OCI-LY7 (cell line): ENCODE data around the gene DPM2. TPM values are rescaled to one million over a fixed set of nuclear protein-coding genes. Genes with fewer than 3 reads are reported as not detected.

Experiments used
- BruUV-seq: library from RNA; stranded (reverse); fragments of 400-500 nt; replicated peaks from 2 replicates; lab custom pipeline; 2021; lab: Mats Ljungman, UMichigan
- CTCF ChIA-PET: fragments of 300-600 bp; sonication (Branson Sonifier 250); formaldehyde crosslinking; loops from one replicate; lab custom pipeline; 2022; ENCODE audit warnings: antibody characterized with exemption; ENCODE audit not compliant: unreplicated experiment; lab: Charles Lee
- POLR2A ChIA-PET: fragments of 300-600 bp; sonication (Branson Sonifier 250); formaldehyde crosslinking; loops from one replicate; lab custom pipeline; 2022; ENCODE audit warnings: antibody characterized with exemption; lab: Charles Lee
- DNase-seq: peaks from one replicate; pipeline ENCODE4 v3.0.0-alpha.2; 2015; ENCODE audit warnings: low spot score
- H2AFZ ChIP-seq: fragments of 200-600 bp; sonication (generic), shearing (Covaris generic); 2 replicates; pipeline ENCODE4 v1.6.1; 2014; ENCODE audit warnings: mild to moderate bottlenecking, antibody characterized with exemption, low read length, moderate library complexity
- H3K27ac ChIP-seq: fragments of 200-600 bp; sonication (generic); 2 replicates; pipeline ENCODE4 v1.5.1; 2014; ENCODE audit warnings: mixed run types, low read depth, mild to moderate bottlenecking, moderate library complexity, low read length, inconsistent platforms; ENCODE audit not compliant: poor library complexity, severe bottlenecking
- H3K36me3 ChIP-seq: fragments of 200-600 bp; sonication (generic); 2 replicates; pipeline ENCODE4 v1.6.1; 2014; ENCODE audit warnings: mild to moderate bottlenecking, antibody characterized with exemption, low read length, moderate library complexity, mixed read lengths; ENCODE audit not compliant: insufficient read depth
- H3K4me1 ChIP-seq: fragments of 200-600 bp; sonication (generic); 2 replicates; pipeline ENCODE4 v1.5.1; 2014; ENCODE audit warnings: mild to moderate bottlenecking, low read length; ENCODE audit not compliant: insufficient read depth, poor library complexity, severe bottlenecking
- H3K4me2 ChIP-seq: fragments of 200-600 bp; sonication (generic); 2 replicates; pipeline ENCODE4 v1.6.1; 2014; ENCODE audit warnings: mild to moderate bottlenecking, low read length
- H3K4me3 ChIP-seq: fragments of 200-600 bp; sonication (generic); 2 replicates; pipeline ENCODE4 v1.5.1; 2014; ENCODE audit warnings: mild to moderate bottlenecking, low read depth, low read length; ENCODE audit not compliant: poor library complexity, severe bottlenecking
- H3K79me2 ChIP-seq: fragments of 200-600 bp; sonication (generic); 2 replicates; pipeline ENCODE4 v1.6.1; 2016; ENCODE audit warnings: low read depth, mild to moderate bottlenecking, low read length, moderate library complexity, mixed read lengths; ENCODE audit not compliant: insufficient read depth
- H3K9me2 ChIP-seq: fragments of 200-600 bp; sonication (generic); 2 replicates; pipeline ENCODE4 v1.6.1; 2016; ENCODE audit warnings: mild to moderate bottlenecking, low read length, mixed read lengths; ENCODE audit not compliant: insufficient read depth
- H3K9me3 ChIP-seq: fragments of 200-600 bp; sonication (generic); 2 replicates; pipeline ENCODE4 v1.6.1; 2014; ENCODE audit warnings: mild to moderate bottlenecking, mixed run types, low read length, mixed read lengths
- H4K20me1 ChIP-seq: fragments of 200-600 bp; sonication (generic); 2 replicates; pipeline ENCODE4 v1.6.1; 2014; ENCODE audit warnings: mild to moderate bottlenecking, antibody characterized with exemption, low read length, moderate library complexity, mixed read lengths; ENCODE audit not compliant: insufficient read depth
- EZH2phosphoT487 ChIP-seq: fragments of 200-600 bp; sonication (generic); IDR thresholded peaks from 2 replicates; pipeline ENCODE4 v1.6.1; 2018; ENCODE audit warnings: low read depth, borderline replicate concordance, mild to moderate bottlenecking, mixed run types, antibody characterized with exemption, low read length, moderate library complexity, mixed read lengths
- intact Hi-C: fragments of 100-400 bp; cut with micrococcal nuclease; formaldehyde crosslinking; loops from one replicate; pipeline ENCODE4 v1.10.0; 2022; ENCODE audit not compliant: unreplicated experiment
- total RNA-seq, 2 experiments: library from RNA; depleted of rRNA in 1 of 2; stranded (reverse); fragments of >200 nt in 1 of 2; shearing (Covaris generic) in 1 of 2; gene quantifications; 2 replicates each; pipeline ENCODE4 v1.2.3, GENCODE V29; 2014 to 2022
- TF ChIP-seq, protein P1 (sequence below): fragments of 200-600 bp; sonication (generic); conservative IDR thresholded peaks from 2 replicates; pipeline ENCODE4 v1.5.1; 2014; ENCODE audit warnings: mild to moderate bottlenecking, antibody characterized with exemption, low read length, moderate library complexity, mixed read lengths

DPM2 gene
- total RNA-seq, 2 experiments from 2014 or later, result 49.7 to 50.7 TPM

DNA sequence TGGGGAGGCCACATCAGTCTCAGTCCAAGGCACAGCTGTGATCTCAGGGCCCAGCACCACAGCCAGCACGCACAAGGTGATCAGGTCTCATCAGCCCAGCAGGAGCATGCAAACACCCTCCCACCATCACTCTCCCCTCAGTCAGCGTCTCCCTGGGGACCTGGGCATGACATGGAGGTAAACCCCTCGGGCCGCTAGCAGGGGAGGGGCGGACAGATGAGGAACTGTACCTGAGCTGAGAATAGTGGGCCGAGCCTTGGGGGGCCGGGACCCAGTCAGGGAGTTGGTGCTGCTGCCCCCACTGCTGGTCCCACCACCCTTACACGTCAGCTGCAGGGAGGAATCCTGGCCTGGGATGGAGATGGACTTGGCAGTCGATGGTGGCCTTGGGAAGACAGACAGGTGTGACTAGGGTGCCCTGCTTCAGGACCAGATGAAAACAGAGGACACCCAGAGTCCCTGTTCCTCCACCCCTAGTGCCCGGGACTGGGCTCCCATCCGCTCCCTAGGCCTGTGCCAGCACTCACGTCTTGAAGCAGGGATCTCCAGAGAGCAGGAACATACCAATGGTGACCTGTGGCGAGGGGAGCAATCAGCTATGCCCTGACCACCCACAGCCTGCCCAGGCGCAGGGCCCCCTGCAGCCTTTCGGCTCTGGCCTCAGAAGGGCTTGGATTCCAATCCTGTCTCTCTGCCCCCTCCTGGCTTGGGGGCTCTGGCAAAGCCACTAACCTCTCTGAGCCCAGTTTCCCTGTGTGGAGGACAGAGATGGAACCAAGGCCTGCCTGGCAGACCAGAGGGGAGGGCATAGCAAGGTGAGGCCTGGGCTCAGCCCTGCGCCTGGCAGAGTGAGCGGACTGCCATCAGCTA, 10.4 kb upstream of the DPM2 start:
- intact Hi-C loops, result no loop called here
- Histone ChIP-seq H3K4me1 (peaks cover 20% of the 10 kb centered on the region), H4K20me1 (no peaks in the 10 kb centered on the region), H3K9me3 (no peaks in the 10 kb centered on the region), H3K9me2 (no peaks in the 10 kb centered on the region), H3K36me3 (peaks cover 77% of the 10 kb centered on the region), H3K4me2 (no peak overlapping the region), H3K4me3 (no peak overlapping the region), H3K27ac (no peak overlapping the region), H2AFZ (no peak overlapping the region), H3K79me2 (peaks cover 11% of the 10 kb centered on the region; the same call in 1 of the 2 replicates)
- DNase-seq, result no peak
- BruUV-seq, result no TSS peak
- TF ChIP-seq EZH2phosphoT487, result no peak
- TF ChIP-seq, protein P1, sequence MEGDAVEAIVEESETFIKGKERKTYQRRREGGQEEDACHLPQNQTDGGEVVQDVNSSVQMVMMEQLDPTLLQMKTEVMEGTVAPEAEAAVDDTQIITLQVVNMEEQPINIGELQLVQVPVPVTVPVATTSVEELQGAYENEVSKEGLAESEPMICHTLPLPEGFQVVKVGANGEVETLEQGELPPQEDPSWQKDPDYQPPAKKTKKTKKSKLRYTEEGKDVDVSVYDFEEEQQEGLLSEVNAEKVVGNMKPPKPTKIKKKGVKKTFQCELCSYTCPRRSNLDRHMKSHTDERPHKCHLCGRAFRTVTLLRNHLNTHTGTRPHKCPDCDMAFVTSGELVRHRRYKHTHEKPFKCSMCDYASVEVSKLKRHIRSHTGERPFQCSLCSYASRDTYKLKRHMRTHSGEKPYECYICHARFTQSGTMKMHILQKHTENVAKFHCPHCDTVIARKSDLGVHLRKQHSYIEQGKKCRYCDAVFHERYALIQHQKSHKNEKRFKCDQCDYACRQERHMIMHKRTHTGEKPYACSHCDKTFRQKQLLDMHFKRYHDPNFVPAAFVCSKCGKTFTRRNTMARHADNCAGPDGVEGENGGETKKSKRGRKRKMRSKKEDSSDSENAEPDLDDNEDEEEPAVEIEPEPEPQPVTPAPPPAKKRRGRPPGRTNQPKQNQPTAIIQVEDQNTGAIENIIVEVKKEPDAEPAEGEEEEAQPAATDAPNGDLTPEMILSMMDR, result no peak
- POLR2A ChIA-PET, result interaction anchor here (1.2 kb wide), 1 partner anchor 36 kb away, joined by 3 read pairs; no protein-coding TSS in a partner anchor
- CTCF ChIA-PET, result no interaction called here

GRCh38 chr9:127946728-127947127, 9.1 kb upstream of the DPM2 start:
- Histone ChIP-seq H3K4me3 (no peak overlapping the region), H3K79me2 (peaks cover 8% of the 10 kb centered on the region; the same call in 1 of the 2 replicates), H3K36me3 (peaks cover 86% of the 10 kb centered on the region), H3K4me2 (no peak overlapping the region), H3K9me2 (no peaks in the 10 kb centered on the region), H3K9me3 (no peaks in the 10 kb centered on the region), H4K20me1 (no peaks in the 10 kb centered on the region), H3K27ac (peak overlapping the region; percentile 27), H2AFZ (no peak overlapping the region), H3K4me1 (peaks cover 23% of the 10 kb centered on the region)
- intact Hi-C loops, result no loop called here
- no TSS peak for BruUV-seq
- TF ChIP-seq EZH2phosphoT487, result no peak
- TF ChIP-seq, protein P1, result no peak
- no peak for DNase-seq
- ChIA-PET CTCF (no interaction called here), POLR2A (interaction anchor here (0.5 to 1.2 kb wide), 2 partner anchors 37 to 348 kb away, joined by 3 to 4 read pairs; no protein-coding TSS in a partner anchor)
